T1000 (cell line): Measurements from ENCODE around the gene C9orf50.

Source experiments
- DNase-seq: peaks from one replicate; lab custom pipeline; 2025; ENCODE audit warnings: mixed read lengths; lab: John Stamatoyannopoulos, UW

C9orf50 gene

GRCh38 chr9:129591916-129592315 lies 29.0 kb downstream of the C9orf50 start:
- DNase-seq = no peak

GRCh38 chr9:129590466-129590865 lies 30.4 kb downstream of the C9orf50 start:
- no peak for DNase-seq

- DNase-seq = no peak
Observed at GRCh38 chr9:129587487-129588262, 33.2 kb downstream of the C9orf50 start.

GRCh38 chr9:129586685-129587084 lies 34.2 kb downstream of the C9orf50 start:
- DNase-seq = no peak

GRCh38 chr9:129586245-129586644 lies 34.7 kb downstream of the C9orf50 start:
- no peak for DNase-seq

- DNase-seq = no peak
Observed at GRCh38 chr9:129585352-129585751, 35.5 kb downstream of the C9orf50 start.

- no peak for DNase-seq
Observed at GRCh38 chr9:129584136-129584535, 36.8 kb downstream of the C9orf50 start.

- DNase-seq = no peak
Observed at GRCh38 chr9:129583308-129584038, 37.4 kb downstream of the C9orf50 start.

GRCh38 chr9:129582855-129583254 lies 38.0 kb downstream of the C9orf50 start:
- no peak for DNase-seq

- no peak for DNase-seq
Observed at GRCh38 chr9:129581505-129582189, 39.3 kb downstream of the C9orf50 start.

GRCh38 chr9:129580211-129580915 lies 40.5 kb downstream of the C9orf50 start:
- DNase-seq = no peak

GRCh38 chr9:129579294-129579693 lies 41.6 kb downstream of the C9orf50 start:
- DNase-seq = no peak

GRCh38 chr9:129576546-129577543 lies 44.1 kb downstream of the C9orf50 start:
- no peak for DNase-seq

- no peak for DNase-seq
Observed at GRCh38 chr9:129575818-129576217, 45.1 kb downstream of the C9orf50 start.

- DNase-seq = peak; percentile 44
Observed at GRCh38 chr9:129574911-129575585, 45.9 kb downstream of the C9orf50 start.

GRCh38 chr9:129573977-129574376 lies 46.9 kb downstream of the C9orf50 start:
- DNase-seq = no peak

GRCh38 chr9:129572517-129572916 lies 48.4 kb downstream of the C9orf50 start:
- no peak for DNase-seq

- no peak for DNase-seq
Observed at GRCh38 chr9:129572052-129572425, 48.9 kb downstream of the C9orf50 start.

- DNase-seq = no peak
Observed at GRCh38 chr9:129571298-129572051, 49.4 kb downstream of the C9orf50 start.
